Esophagus muscularis mucosa (tissue), 4 donors: ENCODE results near the gene APOBEC3C. TPM values are rescaled to one million over a fixed set of nuclear protein-coding genes. Genes with fewer than 3 reads are reported as not detected.

Source experiments
- DNase-seq: peaks from one replicate; pipeline ENCODE4 v3.0.0-alpha.2; 2017; ENCODE audit errors: extremely low spot score
- H3K27ac ChIP-seq, 4 donors: fragments of 200-600 bp; sonication (generic); replicated peaks in 1 of 4; 1 replicate in 3 of 4; 2 replicates in 1 of 4; pipeline ENCODE4 v1.5.1; 2016 to 2019; ENCODE audit warnings: mild to moderate bottlenecking in 1 of 4
- H3K27me3 ChIP-seq, 4 donors: fragments of 200-600 bp; sonication (generic); one replicate each; pipeline versions ENCODE4 v1.5.1 to v1.6.0; 2016 to 2019
- H3K36me3 ChIP-seq, 4 donors: fragments of 200-600 bp; sonication (generic); one replicate each; pipeline ENCODE4 v1.5.1; 2016 to 2019
- H3K4me1 ChIP-seq, 4 donors: fragments of 200-600 bp; sonication (generic); one replicate each; pipeline ENCODE4 v1.5.1; 2016 to 2019
- H3K4me3 ChIP-seq, 4 donors: fragments of 200-600 bp; sonication (generic); 1 replicate in 2 of 4; 2 replicates in 2 of 4; pipeline ENCODE4 v1.5.1; 2016 to 2019; ENCODE audit warnings: mild to moderate bottlenecking in 4 of 4, moderate library complexity in 1 of 4
- H3K9me3 ChIP-seq, 4 donors: fragments of 200-600 bp; sonication (generic); 1 replicate in 3 of 4; 2 replicates in 1 of 4; pipeline ENCODE4 v1.5.1; 2016 to 2019
- CTCF ChIP-seq, 3 experiments: fragments of 200-600 bp in 2 of 3; fragments of 450-650 bp in 1 of 3; sonication (generic) in 2 of 3; IDR thresholded peaks; one replicate each; pipeline ENCODE4 v1.5.1; 2017 to 2019; ENCODE audit warnings: antibody characterized with exemption in 3 of 3, mild to moderate bottlenecking in 2 of 3, moderate library complexity in 1 of 3
- EP300 ChIP-seq: sonication (generic); formaldehyde crosslinking; IDR thresholded peaks from one replicate; pipeline ENCODE4 v1.6.1; 2017; ENCODE audit warnings: antibody characterized with exemption
- POLR2A ChIP-seq: fragments of 450-650 bp; IDR thresholded peaks from one replicate; pipeline ENCODE4 v1.6.1; 2017; ENCODE audit warnings: antibody characterized with exemption, moderate library complexity, mild to moderate bottlenecking, low read depth
- POLR2AphosphoS5 ChIP-seq, 2 donors: sonication (generic); formaldehyde crosslinking; IDR thresholded peaks; one replicate each; pipeline ENCODE4 v1.6.1; 2017; ENCODE audit warnings: antibody characterized with exemption in 2 of 2
- WGBS: methylation state at CpG from one replicate; pipeline ENCODE4 v1.1.5; 2018; 5-methylcytosine and 5-hydroxymethylcytosine counted together
- intact Hi-C: fragments of 100-400 bp; cut with DNase I; formaldehyde crosslinking; loops from one replicate; pipeline ENCODE4 v1.15.1; 2023
- total RNA-seq, 4 donors: library from RNA; depleted of rRNA; stranded (reverse); fragments of >200 nt; gene quantifications; one replicate each; pipeline versions ENCODE4 v1.1.0 to v1.2.1, GENCODE V29; 2016

APOBEC3C gene
- total RNA-seq, 4 donors from 2014 or later: 7.1 to 11.3 (median 8.8) TPM

GRCh38 chr22:39024519-39025308 is 10.7 kb downstream of the APOBEC3C start:
- Histone ChIP-seq H3K4me3 (no peak overlapping the region), H3K27me3 (no peaks in the 10 kb centered on the region), H3K4me1 (peaks cover 4 to 24% (median 23%) of the 10 kb centered on the region in 4 donors), H3K36me3 (peaks cover 0 to 23% (median 9%) of the 10 kb centered on the region in 4 donors), H3K27ac (no peak overlapping the region), H3K9me3 (no peaks in the 10 kb centered on the region)
- intact Hi-C loops: no loop called here
- no peak for TF ChIP-seq EP300
- TF ChIP-seq CTCF (IDR thresholded peaks at IDR 0.05): no peak
- no peak for TF ChIP-seq POLR2A
- no peak for TF ChIP-seq POLR2AphosphoS5 (IDR thresholded peaks at IDR 0.05)
- WGBS: 93% methylated on average over 10 of the region's 15 CpGs
- DNase-seq: no peak

- no peak for TF ChIP-seq POLR2AphosphoS5 (IDR thresholded peaks at IDR 0.05)
- no peak for TF ChIP-seq CTCF (IDR thresholded peaks at IDR 0.05)
- TF ChIP-seq POLR2A: no peak
- TF ChIP-seq EP300: no peak
Measured at GRCh38 chr22:39026509-39027150, 12.6 kb downstream of the APOBEC3C start.

GRCh38 chr22:39027717-39028116 is 13.7 kb downstream of the APOBEC3C start:
- H3K4me3 ChIP-seq: no peak overlapping the region
- H3K4me1 ChIP-seq: no peaks in the 10 kb centered on the region
- no peak for TF ChIP-seq EP300
- TF ChIP-seq POLR2A: no peak
- TF ChIP-seq CTCF (IDR thresholded peaks at IDR 0.05): no peak
- no peak for TF ChIP-seq POLR2AphosphoS5 (IDR thresholded peaks at IDR 0.05)
- no peak overlapping the region for H3K27ac ChIP-seq
- H3K36me3 ChIP-seq: peaks cover 0 to 23% (median 9%) of the 10 kb centered on the region in 4 donors
- H3K27me3 ChIP-seq: no peaks in the 10 kb centered on the region
- no peaks in the 10 kb centered on the region for H3K9me3 ChIP-seq
- 89% methylated on average over 4 of the region's 4 CpGs for WGBS
- no peak for DNase-seq
- intact Hi-C loops: no loop called here

More at GRCh38 chr22:39026509-39027150, 12.6 kb downstream of the APOBEC3C start:
- Histone ChIP-seq H3K27ac (no peak overlapping the region), H3K4me3 (no peak overlapping the region), H3K36me3 (peaks cover 0 to 23% (median 9%) of the 10 kb centered on the region in 4 donors), H3K27me3 (no peaks in the 10 kb centered on the region), H3K9me3 (no peaks in the 10 kb centered on the region), H3K4me1 (peaks cover 0 to 10% (median 9%) of the 10 kb centered on the region in 4 donors)
- intact Hi-C loops: no loop called here
- DNase-seq: no peak
- WGBS: 92% methylated on average over 12 of the region's 12 CpGs

GRCh38 chr22:39028281-39028680 is 14.2 kb downstream of the APOBEC3C start:
- no peaks in the 10 kb centered on the region for H3K27me3 ChIP-seq
- DNase-seq: no peak
- intact Hi-C loops: no loop called here
- no peaks in the 10 kb centered on the region for H3K9me3 ChIP-seq
- TF ChIP-seq EP300 (no peak), POLR2AphosphoS5 (IDR thresholded peaks at IDR 0.05) (no peak), POLR2A (no peak), CTCF (IDR thresholded peaks at IDR 0.05) (no peak)
- peaks cover 0 to 22% (median 9%) of the 10 kb centered on the region in 4 donors for H3K36me3 ChIP-seq
- H3K4me3 ChIP-seq: no peak overlapping the region
- H3K27ac ChIP-seq: no peak overlapping the region
- H3K4me1 ChIP-seq: no peaks in the 10 kb centered on the region
- WGBS: 94% methylated on average over 11 of the region's 11 CpGs
